ENCODE results near the gene AMBRA1.

The AMBRA1 gene

DNA sequence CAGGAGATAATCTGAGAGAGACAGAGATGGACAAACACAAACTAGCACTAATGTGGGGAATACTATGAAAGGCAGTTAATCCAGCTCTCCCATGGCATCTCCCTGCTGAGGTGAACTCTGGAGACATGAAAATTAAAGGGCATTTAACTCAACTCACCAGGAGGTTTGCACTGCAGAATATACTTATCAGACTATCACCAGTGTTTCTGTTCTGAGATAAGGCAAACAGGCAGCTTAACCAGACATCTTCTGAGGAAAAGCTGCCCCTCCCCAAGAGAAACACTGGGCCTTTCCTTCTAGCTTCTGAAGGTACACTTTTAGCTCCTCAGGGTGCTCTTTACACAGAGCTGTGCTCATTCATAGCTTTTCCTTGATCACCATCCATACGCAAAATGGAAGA, 85.5 kb downstream of the AMBRA1 start:
- no peak for DNase-seq (ENCODE audit: low read depth, low spot score)

DNA sequence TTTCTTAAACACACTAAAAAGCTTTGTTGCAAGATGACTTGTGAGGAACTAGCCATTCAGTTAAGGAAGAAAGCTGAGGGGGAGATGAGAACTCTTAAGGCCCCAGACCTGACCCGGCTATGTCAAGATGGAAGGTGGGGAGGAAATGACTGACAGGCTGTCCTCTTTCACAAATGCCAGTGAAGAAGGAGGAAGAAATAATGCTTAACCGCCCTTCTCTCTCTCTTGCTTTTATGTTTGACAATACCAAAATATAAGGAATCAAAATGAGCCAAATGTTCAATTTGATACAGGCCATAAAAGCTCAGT, 87.4 kb downstream of the AMBRA1 start:
- DNase-seq (ENCODE audit: low read depth, low spot score): no peak

- no peak for DNase-seq (ENCODE audit: low read depth, low spot score)
Observed at GRCh38 chr11:46505741-46506482, 87.9 kb downstream of the AMBRA1 start.

- DNase-seq (ENCODE audit: low read depth, low spot score): no peak
Observed at GRCh38 chr11:46504817-46505613, 88.8 kb downstream of the AMBRA1 start.

GRCh38 chr11:46499821-46500220, 94.0 kb downstream of the AMBRA1 start:
- no peak for DNase-seq (ENCODE audit: low read depth, low spot score)

- no peak for DNase-seq (ENCODE audit: low read depth, low spot score)
Observed at GRCh38 chr11:46498968-46499367, 94.9 kb downstream of the AMBRA1 start.

- DNase-seq (ENCODE audit: low read depth, low spot score): no peak
Observed at GRCh38 chr11:46498179-46498578, 95.6 kb downstream of the AMBRA1 start.

DNA sequence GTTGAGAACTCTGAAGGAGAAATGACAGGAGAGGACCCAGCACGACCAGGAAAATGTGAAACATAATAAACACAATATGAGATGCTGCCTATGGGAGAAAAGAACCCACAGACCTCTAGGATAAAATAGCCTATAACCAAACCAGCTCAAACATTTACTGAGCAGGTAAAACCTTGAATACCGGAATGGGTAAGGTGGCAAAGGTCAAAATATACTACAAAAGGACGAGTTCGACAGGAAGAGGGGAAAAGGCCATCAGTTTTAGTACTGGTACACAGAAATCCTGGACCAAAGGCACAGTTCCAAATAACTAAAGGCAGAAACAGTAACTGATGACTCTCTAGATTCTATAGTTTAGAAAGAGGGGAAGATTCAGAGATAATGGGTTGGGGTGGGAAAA, 96.3 kb downstream of the AMBRA1 start:
- DNase-seq (ENCODE audit: low read depth, low spot score): no peak

DNA sequence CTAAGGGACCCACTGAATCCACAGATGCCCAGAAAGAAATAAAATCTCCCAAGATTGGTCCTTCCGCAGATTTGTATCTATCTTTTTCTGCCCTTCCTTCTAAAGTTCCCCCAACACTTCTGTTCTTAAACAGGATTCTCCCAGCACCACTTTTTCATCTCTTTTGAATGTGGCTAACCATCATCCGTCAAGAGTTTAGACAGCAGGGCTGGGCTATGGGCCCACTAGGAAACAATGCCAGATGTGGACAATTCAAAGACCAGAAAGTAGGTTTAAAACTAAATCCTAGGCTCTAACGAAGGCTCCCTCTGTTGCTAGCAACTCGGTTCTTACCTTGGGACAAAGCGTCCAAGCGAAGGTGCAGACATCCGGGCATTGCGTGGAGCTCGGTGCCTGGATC, 100.0 kb downstream of the AMBRA1 start:
- no peak for DNase-seq (ENCODE audit: low read depth, low spot score)

DNA sequence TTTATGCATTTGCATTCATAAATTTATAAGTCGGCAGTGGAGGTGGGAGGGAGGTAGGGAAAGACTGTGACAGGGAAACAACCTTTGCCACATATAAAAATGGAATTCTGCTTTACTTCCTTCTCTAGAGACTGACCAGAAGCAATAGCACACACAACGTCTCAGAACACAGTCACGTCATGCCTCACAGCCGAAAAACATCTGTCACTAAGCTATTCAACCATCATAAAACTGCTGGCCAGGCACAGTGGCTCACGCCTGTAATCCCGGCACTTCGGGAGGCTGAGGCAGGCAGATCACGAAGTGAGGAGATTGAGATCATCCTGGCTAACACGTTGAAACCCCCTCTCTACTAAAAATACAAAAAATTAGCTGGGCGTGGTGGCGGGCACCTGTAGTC, 101.3 kb downstream of the AMBRA1 start:
- no peak for DNase-seq (ENCODE audit: low read depth, low spot score)

- DNase-seq (ENCODE audit: low read depth, low spot score): no peak
Observed at GRCh38 chr11:46491661-46492330, 102.0 kb downstream of the AMBRA1 start.

GRCh38 chr11:46490666-46491065, 103.2 kb downstream of the AMBRA1 start:
- DNase-seq (ENCODE audit: low read depth, low spot score): no peak

GRCh38 chr11:46489656-46490560, 103.9 kb downstream of the AMBRA1 start:
- no peak for DNase-seq (ENCODE audit: low read depth, low spot score)

DNA sequence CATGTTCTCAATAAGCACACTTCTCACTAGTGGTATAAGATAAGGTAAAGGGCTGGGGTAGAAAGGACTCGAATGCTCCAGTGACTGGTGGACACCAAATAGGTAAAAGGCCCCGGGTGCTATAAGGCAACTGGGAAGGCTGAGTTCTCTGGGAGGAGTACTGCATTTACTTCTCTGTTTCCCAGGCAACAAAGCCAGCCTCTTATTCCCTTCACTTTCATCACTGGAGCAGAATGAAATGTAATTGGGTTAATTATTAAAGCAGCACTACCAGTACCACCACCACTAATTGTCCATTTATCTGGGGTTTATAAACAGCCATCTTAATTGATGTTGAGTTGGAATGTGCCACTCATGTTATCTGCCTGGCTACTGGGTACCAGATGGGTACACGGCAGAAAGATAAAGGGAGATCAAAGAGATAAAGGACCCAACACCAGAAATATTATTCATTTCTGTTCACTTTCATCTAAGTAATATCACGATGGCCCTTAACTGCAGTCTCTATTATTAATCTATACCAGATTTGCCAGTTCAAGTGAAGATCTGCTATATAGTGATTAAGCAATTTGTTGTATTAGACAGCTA, 107.9 kb downstream of the AMBRA1 start:
- no peak for DNase-seq (ENCODE audit: low read depth, low spot score)

DNA sequence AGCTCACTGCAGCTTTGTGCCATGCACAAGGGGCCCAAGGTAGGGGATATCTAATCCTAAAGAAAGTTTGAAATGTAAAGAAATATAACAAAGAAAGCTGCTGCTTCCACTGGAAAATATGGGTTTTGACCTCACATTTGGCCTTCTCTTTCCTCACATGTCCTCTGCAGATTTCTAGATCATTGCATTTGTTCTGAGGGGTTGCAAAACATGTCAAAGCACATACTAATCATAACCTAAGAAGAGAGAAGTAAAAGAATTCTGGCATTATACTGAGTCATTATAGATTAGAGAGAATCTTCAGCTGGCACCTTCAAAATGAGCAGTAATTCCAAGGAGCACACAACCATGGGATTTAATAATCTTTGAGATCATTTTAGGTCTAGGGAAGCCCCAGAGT, 109.7 kb downstream of the AMBRA1 start:
- DNase-seq (ENCODE audit: low read depth, low spot score): no peak

DNA sequence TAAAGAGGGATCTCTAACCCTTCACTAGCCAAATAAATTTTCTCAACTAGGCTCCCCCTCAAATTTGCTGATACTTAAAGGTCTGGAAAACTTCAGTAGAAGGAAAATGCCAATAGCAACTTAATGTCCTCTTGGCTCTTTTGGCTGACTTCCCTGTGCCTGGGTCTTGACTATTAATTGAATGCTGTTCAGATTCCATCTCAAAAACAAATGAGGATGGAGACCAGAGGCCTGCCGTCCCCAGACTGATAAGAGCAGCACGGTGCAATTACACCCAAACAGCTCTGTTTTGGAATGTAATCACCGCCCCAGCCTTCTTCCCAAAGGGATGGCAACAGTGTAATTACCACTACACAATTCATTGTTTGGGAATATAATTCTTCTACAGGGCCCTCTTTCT, 112.9 kb downstream of the AMBRA1 start:
- no peak for DNase-seq (ENCODE audit: low read depth, low spot score)

DNA sequence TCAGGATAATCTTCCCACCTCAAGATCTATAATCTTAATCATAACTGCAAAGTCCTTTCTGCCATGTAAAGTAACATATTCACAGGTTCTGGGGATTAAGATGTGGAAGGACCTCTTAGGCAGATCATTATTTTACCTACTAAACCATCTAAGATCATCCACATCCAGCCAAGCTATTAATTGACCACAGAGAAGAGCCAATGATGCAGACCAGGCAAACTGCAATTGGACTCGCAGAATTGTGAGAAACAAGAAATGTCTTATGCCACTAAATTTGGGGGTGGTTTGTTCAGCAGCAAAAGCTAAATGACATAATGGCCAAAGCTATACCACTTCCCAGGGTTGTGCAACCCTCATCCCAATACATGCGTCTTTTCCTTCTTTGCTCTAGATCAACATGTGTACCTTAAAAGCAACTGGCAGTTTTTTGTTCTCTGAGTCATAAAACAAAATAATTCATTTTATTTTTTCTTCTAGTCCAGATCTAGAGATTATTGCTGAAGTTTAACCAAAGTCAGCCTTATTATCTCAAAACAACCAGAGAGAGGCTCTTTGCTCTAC, 113.6 kb downstream of the AMBRA1 start:
- DNase-seq (ENCODE audit: low read depth, low spot score): no peak

DNA sequence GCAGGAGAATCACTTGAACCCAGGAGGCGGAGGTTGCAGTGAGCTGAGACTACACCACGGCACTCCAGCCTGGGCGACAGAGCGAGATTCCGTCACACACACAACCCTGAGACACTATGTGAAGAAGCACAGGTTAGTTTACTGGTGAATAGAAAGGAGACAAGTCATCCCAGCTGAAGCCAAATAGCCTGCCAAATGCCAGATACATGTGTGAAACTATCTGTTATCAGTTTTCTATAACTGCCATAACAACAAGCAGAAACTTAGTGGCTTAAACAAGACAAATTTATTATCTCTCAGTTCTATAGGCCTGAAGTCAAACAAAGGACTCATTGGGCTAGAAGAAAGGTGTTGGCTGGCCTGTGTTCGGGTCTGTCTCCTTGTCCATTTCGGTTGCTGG, 114.2 kb downstream of the AMBRA1 start:
- DNase-seq (ENCODE audit: low read depth, low spot score): no peak

DNA sequence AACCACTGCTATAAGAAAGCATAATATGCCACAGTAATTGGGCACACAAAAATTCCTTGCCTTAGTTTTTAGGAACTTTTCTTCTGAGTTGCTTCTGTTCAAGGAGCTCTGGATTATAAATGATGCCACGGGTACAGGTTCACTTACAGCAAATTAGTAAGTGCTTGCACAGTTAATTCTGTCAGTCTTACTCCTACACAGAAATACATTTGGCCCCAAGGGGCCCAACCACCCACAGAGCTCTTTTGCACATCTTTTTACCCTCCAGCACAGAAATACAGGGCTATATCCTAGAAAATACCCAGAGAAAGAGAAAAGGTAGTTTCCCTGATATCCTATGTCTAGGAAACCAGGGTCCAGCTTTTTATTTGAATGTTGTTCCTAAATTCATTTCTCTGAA, 115.6 kb downstream of the AMBRA1 start:
- DNase-seq (ENCODE audit: low read depth, low spot score): no peak

GRCh38 chr11:46477136-46477535, 116.7 kb downstream of the AMBRA1 start:
- no peak for DNase-seq (ENCODE audit: low read depth, low spot score)

GRCh38 chr11:46475926-46476545, 117.8 kb downstream of the AMBRA1 start:
- DNase-seq (ENCODE audit: low read depth, low spot score): no peak
